Activated B cell treated with CpG ODN at 0.5 μM for 24 hours (primary cell): Measurements from ENCODE around the gene GNG11. TPM values are rescaled to one million over a fixed set of nuclear protein-coding genes. Genes with fewer than 3 reads are reported as not detected.

Experiments used
- ATAC-seq: fragments of 200-7000 bp; cut with Tn5 transposase; one replicate; pipeline ENCODE4 v1.10.0; 2021; ENCODE audit warnings: low read depth, mild to moderate bottlenecking, moderate library complexity
- CTCF ChIA-PET: fragments of 350-600 bp; sonication (Branson Sonifier 250); formaldehyde crosslinking; loops from one replicate; lab custom pipeline; 2021; ENCODE audit warnings: antibody characterized with exemption; lab: Charles Lee
- POLR2A ChIA-PET: fragments of 350-600 bp; sonication (Branson Sonifier 250); formaldehyde crosslinking; loops from one replicate; lab custom pipeline; 2021; ENCODE audit warnings: antibody characterized with exemption; lab: Charles Lee
- DNase-seq: peaks from one replicate; pipeline ENCODE4 v3.0.0; 2022
- H3K27ac Mint-ChIP-seq: one replicate; pipeline ENCODE4 v1.8.0; 2020; ENCODE audit warnings: mixed read lengths
- H3K27me3 Mint-ChIP-seq: one replicate; pipeline ENCODE4 v1.8.0; 2021; ENCODE audit warnings: mixed read lengths
- H3K36me3 Mint-ChIP-seq: one replicate; pipeline ENCODE4 v1.8.0; 2021; ENCODE audit warnings: low read depth, mixed read lengths
- H3K4me1 Mint-ChIP-seq: one replicate; pipeline ENCODE4 v1.8.0; 2021; ENCODE audit warnings: mixed read lengths
- H3K4me3 Mint-ChIP-seq: one replicate; pipeline ENCODE4 v1.8.0; 2020; ENCODE audit warnings: mild to moderate bottlenecking, mixed read lengths
- H3K9me3 Mint-ChIP-seq: one replicate; pipeline ENCODE4 v1.8.0; 2020; ENCODE audit warnings: mixed read lengths
- CTCF ChIP-seq: fragments of 200-600 bp; IDR thresholded peaks from one replicate; pipeline ENCODE4 v1.8.0; 2022; ENCODE audit warnings: antibody characterized with exemption, mild to moderate bottlenecking
- intact Hi-C: fragments of 100-400 bp; cut with micrococcal nuclease; formaldehyde crosslinking; loops from one replicate; pipeline ENCODE4 v1.15.1; 2024
- total RNA-seq: library from RNA; stranded (reverse); gene quantifications from 2 replicates; pipeline ENCODE4 v1.2.3, GENCODE V29; 2022

Gene GNG11
- total RNA-seq, 1 donor from 2014 or later = 2.6 TPM

DNA sequence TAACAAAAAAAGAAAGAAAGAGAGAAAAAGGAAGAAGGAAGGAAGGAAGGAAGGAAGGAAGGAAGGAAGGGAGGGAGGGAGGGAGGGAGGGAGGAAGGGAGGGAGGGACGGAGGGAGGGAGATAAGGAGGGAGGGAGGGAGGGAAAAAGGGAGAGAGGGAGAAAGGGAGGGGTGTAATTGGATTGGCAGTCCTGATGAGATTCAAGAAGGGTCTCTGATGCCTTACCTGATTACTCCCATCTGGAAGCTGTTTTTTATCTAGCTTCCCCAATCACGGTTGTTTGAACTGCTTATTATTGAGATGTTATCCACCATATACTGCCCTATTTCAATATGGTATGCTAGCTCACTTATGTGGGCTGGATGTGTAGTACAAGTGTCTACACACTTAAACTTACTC is 27.3 kb downstream of the GNG11 start:
- Mint-ChIP-seq H3K9me3 (no peaks in the 10 kb centered on the region), H3K4me3 (no peak overlapping the region), H3K27me3 (no peaks in the 10 kb centered on the region), H3K4me1 (no peaks in the 10 kb centered on the region), H3K36me3 (no peaks in the 10 kb centered on the region), H3K27ac (no peak overlapping the region)
- no peak for TF ChIP-seq CTCF
- ChIA-PET CTCF (no interaction called here), POLR2A (no interaction called here)
- intact Hi-C loops = no loop called here
- no peak for DNase-seq
- ATAC-seq = no peak

DNA sequence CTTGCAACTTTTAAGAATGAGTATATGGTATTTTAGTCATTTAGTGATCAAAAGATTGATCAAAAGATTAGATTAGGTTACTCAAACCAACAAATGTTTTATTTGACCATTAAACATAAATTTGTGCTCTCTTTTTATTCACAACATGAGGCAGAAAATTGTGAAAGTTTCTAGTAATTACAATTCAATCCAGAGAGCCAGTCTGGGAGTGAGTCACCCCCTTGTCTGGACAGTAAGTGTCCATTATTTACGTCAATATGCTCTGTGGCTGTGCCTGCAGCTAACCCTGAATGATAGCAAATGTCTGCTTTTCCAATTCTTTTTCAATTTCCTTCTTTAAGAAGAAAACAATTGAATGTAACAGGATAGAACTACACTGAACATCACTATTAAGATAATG is 27.9 kb downstream of the GNG11 start:
- no peaks in the 10 kb centered on the region for H3K27me3 Mint-ChIP-seq
- ATAC-seq (no peak), DNase-seq (no peak)
- no peak overlapping the region for H3K27ac Mint-ChIP-seq
- no peak overlapping the region for H3K4me3 Mint-ChIP-seq
- no peaks in the 10 kb centered on the region for H3K4me1 Mint-ChIP-seq
- no peaks in the 10 kb centered on the region for H3K9me3 Mint-ChIP-seq
- POLR2A ChIA-PET = no interaction called here
- no peaks in the 10 kb centered on the region for H3K36me3 Mint-ChIP-seq
- intact Hi-C loops = no loop called here
- TF ChIP-seq CTCF = no peak
- CTCF ChIA-PET = no interaction called here

- POLR2A ChIA-PET = no interaction called here
- intact Hi-C loops = no loop called here
- DNase-seq (no peak), ATAC-seq (peak; percentile 21)
- no peaks in the 10 kb centered on the region for H3K9me3 Mint-ChIP-seq
- CTCF ChIA-PET = interaction anchor here (0.8 kb wide), 1 partner anchor 59 kb away, joined by 3 read pairs; no protein-coding TSS in a partner anchor
- TF ChIP-seq CTCF = no peak
- H3K27ac Mint-ChIP-seq = no peak overlapping the region
- H3K36me3 Mint-ChIP-seq = no peaks in the 10 kb centered on the region
- H3K4me1 Mint-ChIP-seq = peaks cover 2% of the 10 kb centered on the region
- no peaks in the 10 kb centered on the region for H3K27me3 Mint-ChIP-seq
- H3K4me3 Mint-ChIP-seq = no peak overlapping the region
Observed at GRCh38 chr7:93955304-93955703, 33.8 kb downstream of the GNG11 start.

GRCh38 chr7:93957767-93958166 is 36.2 kb downstream of the GNG11 start:
- H3K27ac Mint-ChIP-seq = no peak overlapping the region
- peaks cover 2% of the 10 kb centered on the region for H3K4me1 Mint-ChIP-seq
- CTCF ChIA-PET = no interaction called here
- H3K9me3 Mint-ChIP-seq = no peaks in the 10 kb centered on the region
- POLR2A ChIA-PET = no interaction called here
- H3K4me3 Mint-ChIP-seq = no peak overlapping the region
- no peak for DNase-seq
- no peak for ATAC-seq
- no peaks in the 10 kb centered on the region for H3K36me3 Mint-ChIP-seq
- TF ChIP-seq CTCF = no peak
- no peaks in the 10 kb centered on the region for H3K27me3 Mint-ChIP-seq
- intact Hi-C loops = no loop called here

- DNase-seq = no peak
- CTCF ChIA-PET = no interaction called here
- no peak overlapping the region for H3K27ac Mint-ChIP-seq
- no peak overlapping the region for H3K4me3 Mint-ChIP-seq
- no peaks in the 10 kb centered on the region for H3K36me3 Mint-ChIP-seq
- TF ChIP-seq CTCF = no peak
- intact Hi-C loops = no loop called here
- H3K4me1 Mint-ChIP-seq = peaks cover 2% of the 10 kb centered on the region
- POLR2A ChIA-PET = no interaction called here
- no peaks in the 10 kb centered on the region for H3K27me3 Mint-ChIP-seq
- H3K9me3 Mint-ChIP-seq = no peaks in the 10 kb centered on the region
- ATAC-seq = no peak
Observed at GRCh38 chr7:93958216-93958615, 36.7 kb downstream of the GNG11 start.
